ENCODE data around the gene LRRC75A. TPM values are rescaled to one million over a fixed set of nuclear protein-coding genes. Genes with fewer than 3 reads are reported as not detected.
A peak's percentile ranks its signal among the peaks of the same experiment; 100 is the strongest.

Gene LRRC75A
- total RNA-seq, 1 donor: 1.4 TPM

DNA sequence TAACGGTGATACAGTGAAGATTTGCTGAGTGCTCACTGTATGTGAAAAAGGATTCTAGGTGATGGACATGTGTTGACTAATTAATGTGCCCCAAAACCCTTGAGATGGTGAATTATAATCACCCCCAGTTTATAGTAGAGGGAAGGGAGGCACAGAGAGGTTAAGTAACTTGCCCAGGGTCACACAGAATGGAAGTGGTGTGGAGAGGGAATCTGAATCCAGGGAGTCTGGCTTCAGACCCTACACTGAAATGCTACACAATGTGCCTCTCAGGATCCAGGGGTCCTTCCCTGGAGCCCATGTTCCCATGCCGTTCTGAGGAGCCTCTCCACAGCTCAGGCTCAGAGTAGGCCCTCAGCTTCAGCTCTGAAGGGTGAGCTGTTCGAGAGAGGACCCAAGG lies 65.0 kb downstream of the LRRC75A start:
- Histone ChIP-seq H3K27ac (ENCODE audit: low read depth, low read length) (no peak overlapping the region), H4K20me1 (ENCODE audit: insufficient read depth, low read length) (no peaks in the 10 kb centered on the region), H3K4me1 (ENCODE audit: insufficient read depth, low read length) (no peaks in the 10 kb centered on the region), H3K4me3 (ENCODE audit: insufficient read depth, low read length) (no peak overlapping the region), H3K27me3 (ENCODE audit: insufficient read depth, low read length) (no peaks in the 10 kb centered on the region), H2AFZ (ENCODE audit: low read length) (no peak overlapping the region), H3K79me2 (ENCODE audit: insufficient read depth, low read length) (peaks cover 12% of the 10 kb centered on the region), H3K9me3 (ENCODE audit: low read depth, low read length) (no peaks in the 10 kb centered on the region), H3K4me2 (ENCODE audit: insufficient read depth, low read length) (no peak overlapping the region), H3K36me3 (ENCODE audit: insufficient read depth, low read length) (peaks cover 61% of the 10 kb centered on the region)
- TF ChIP-seq, protein P1, sequence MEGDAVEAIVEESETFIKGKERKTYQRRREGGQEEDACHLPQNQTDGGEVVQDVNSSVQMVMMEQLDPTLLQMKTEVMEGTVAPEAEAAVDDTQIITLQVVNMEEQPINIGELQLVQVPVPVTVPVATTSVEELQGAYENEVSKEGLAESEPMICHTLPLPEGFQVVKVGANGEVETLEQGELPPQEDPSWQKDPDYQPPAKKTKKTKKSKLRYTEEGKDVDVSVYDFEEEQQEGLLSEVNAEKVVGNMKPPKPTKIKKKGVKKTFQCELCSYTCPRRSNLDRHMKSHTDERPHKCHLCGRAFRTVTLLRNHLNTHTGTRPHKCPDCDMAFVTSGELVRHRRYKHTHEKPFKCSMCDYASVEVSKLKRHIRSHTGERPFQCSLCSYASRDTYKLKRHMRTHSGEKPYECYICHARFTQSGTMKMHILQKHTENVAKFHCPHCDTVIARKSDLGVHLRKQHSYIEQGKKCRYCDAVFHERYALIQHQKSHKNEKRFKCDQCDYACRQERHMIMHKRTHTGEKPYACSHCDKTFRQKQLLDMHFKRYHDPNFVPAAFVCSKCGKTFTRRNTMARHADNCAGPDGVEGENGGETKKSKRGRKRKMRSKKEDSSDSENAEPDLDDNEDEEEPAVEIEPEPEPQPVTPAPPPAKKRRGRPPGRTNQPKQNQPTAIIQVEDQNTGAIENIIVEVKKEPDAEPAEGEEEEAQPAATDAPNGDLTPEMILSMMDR (IDR thresholded peaks at IDR 0.05; ENCODE audit: extremely low read depth, low read depth, low read length): no peak
- DNase-seq (ENCODE audit: insufficient read length, low spot score, missing footprints): no peak

DNA sequence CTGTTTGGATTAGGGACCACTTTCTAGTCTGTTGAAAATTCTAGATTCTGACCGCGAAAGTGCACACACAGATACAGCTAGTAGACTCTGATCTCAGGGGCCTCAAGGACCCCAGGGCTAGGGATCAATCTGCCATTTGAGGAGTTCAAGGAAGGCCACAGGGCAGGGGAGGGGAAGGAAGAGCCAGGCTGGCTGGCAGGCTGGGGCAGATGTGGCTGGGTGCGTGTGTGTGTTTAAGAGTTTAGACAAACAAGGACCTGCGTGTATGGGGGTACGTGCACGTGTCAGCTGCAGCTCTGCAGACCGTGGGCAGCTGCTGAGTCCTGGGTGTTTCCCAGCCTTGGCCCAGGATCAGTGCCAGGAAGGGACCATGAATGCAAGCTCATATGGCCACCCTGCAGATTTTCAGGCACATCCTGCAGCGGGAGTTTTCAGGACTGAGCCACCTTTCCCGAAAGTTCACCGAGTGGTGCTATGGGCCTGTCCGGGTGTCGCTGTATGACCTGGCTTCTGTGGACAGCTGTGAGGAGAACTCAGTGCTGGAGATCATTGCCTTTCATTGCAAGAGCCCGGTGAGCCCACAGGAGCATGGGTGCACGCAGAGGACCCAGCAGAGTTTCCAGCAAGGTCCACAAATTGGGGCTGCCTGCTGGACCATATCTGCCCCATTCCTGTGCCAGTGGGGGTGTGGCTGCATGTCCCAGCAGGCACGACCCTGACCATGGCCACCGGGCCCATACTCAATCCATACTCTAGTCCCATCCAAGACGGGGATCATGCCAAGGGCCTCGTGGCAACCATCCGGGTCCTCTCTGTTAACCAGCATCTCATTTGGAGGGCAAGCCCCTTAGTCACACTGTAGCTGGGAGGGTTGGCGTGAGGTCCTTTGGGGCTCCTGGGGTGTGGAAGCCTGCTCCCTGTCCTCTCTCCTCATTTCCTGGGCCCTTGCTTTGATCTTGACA lies 66.0 kb downstream of the LRRC75A start:
- Histone ChIP-seq H3K27me3 (ENCODE audit: insufficient read depth, low read length) (no peaks in the 10 kb centered on the region), H3K27ac (ENCODE audit: low read depth, low read length) (no peak overlapping the region), H3K4me2 (ENCODE audit: insufficient read depth, low read length) (no peak overlapping the region), H4K20me1 (ENCODE audit: insufficient read depth, low read length) (no peaks in the 10 kb centered on the region), H3K9me3 (ENCODE audit: low read depth, low read length) (no peaks in the 10 kb centered on the region), H3K4me1 (ENCODE audit: insufficient read depth, low read length) (peaks cover under 1% of the 10 kb centered on the region), H3K4me3 (ENCODE audit: insufficient read depth, low read length) (no peak overlapping the region), H3K79me2 (ENCODE audit: insufficient read depth, low read length) (peaks cover 15% of the 10 kb centered on the region), H3K36me3 (ENCODE audit: insufficient read depth, low read length) (peaks cover 63% of the 10 kb centered on the region), H2AFZ (ENCODE audit: low read length) (no peak overlapping the region)
- TF ChIP-seq, protein P1 (IDR thresholded peaks at IDR 0.05; ENCODE audit: extremely low read depth, low read depth, low read length): no peak
- peak; percentile 30 for DNase-seq (ENCODE audit: insufficient read length, low spot score, missing footprints)

DNA sequence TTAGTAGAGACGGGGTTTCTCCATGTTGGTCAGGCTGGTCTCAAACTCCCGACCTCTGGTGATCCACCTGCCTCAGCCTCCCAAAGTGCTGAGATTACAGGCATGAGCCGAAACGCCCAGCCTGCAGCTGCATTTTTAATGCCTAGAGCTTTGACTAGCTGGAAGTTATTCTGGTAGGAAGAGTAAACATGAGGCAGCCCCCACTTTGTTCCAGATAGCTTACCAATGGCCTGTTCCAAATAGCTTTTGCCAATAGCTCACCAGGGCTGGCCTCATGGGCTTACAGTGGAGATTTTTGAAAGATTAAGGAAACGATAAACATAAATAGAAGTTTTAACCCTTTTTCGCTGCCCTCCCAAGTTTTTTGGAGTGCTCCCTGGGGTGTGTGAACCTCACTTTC lies 66.8 kb downstream of the LRRC75A start:
- Histone ChIP-seq H2AFZ (ENCODE audit: low read length) (no peak overlapping the region), H3K4me1 (ENCODE audit: insufficient read depth, low read length) (peaks cover 8% of the 10 kb centered on the region), H3K36me3 (ENCODE audit: insufficient read depth, low read length) (peaks cover 67% of the 10 kb centered on the region), H3K4me2 (ENCODE audit: insufficient read depth, low read length) (no peak overlapping the region), H3K79me2 (ENCODE audit: insufficient read depth, low read length) (peaks cover 19% of the 10 kb centered on the region), H3K27ac (ENCODE audit: low read depth, low read length) (no peak overlapping the region), H3K9me3 (ENCODE audit: low read depth, low read length) (no peaks in the 10 kb centered on the region), H4K20me1 (ENCODE audit: insufficient read depth, low read length) (no peaks in the 10 kb centered on the region), H3K4me3 (ENCODE audit: insufficient read depth, low read length) (no peak overlapping the region), H3K27me3 (ENCODE audit: insufficient read depth, low read length) (no peaks in the 10 kb centered on the region)
- DNase-seq (ENCODE audit: insufficient read length, low spot score, missing footprints): no peak
- TF ChIP-seq, protein P1 (IDR thresholded peaks at IDR 0.05; ENCODE audit: extremely low read depth, low read depth, low read length): no peak

DNA sequence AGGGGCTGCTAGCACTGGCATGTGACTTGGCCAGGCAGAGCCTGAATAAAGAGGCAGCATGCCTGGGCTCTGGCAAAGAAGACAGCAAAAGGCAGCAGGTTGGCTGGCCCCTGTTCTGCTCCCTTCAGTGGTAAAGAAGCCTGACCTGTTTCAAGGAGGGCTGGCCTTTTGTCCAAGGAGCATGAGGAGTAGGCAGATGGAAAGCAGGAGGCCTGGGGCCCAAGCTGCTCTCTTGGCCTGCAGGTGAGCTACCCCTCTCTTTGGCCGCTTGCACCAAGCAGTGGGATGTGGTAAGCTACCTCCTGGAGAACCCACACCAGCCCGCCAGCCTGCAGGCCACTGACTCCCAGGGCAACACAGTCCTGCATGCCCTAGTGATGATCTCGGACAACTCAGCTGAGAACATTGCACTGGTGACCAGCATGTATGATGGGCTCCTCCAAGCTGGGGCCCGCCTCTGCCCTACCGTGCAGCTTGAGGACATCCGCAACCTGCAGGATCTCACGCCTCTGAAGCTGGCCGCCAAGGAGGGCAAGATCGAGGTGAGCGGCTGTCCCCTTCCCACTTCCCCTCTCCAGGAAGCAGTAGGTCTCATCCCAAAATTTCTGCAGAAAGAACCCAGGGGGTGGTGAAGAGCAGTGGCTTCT lies 68.6 kb downstream of the LRRC75A start:
- H3K27ac ChIP-seq (ENCODE audit: low read depth, low read length): no peak overlapping the region
- no peak overlapping the region for H3K4me3 ChIP-seq (ENCODE audit: insufficient read depth, low read length)
- H2AFZ ChIP-seq (ENCODE audit: low read length): no peak overlapping the region
- no peaks in the 10 kb centered on the region for H3K27me3 ChIP-seq (ENCODE audit: insufficient read depth, low read length)
- H3K9me3 ChIP-seq (ENCODE audit: low read depth, low read length): no peaks in the 10 kb centered on the region
- peaks cover 19% of the 10 kb centered on the region for H3K79me2 ChIP-seq (ENCODE audit: insufficient read depth, low read length)
- peaks cover 3% of the 10 kb centered on the region for H4K20me1 ChIP-seq (ENCODE audit: insufficient read depth, low read length)
- H3K4me2 ChIP-seq (ENCODE audit: insufficient read depth, low read length): no peak overlapping the region
- peaks cover 27% of the 10 kb centered on the region for H3K4me1 ChIP-seq (ENCODE audit: insufficient read depth, low read length)
- H3K36me3 ChIP-seq (ENCODE audit: insufficient read depth, low read length): peaks cover 56% of the 10 kb centered on the region
- TF ChIP-seq, protein P1 (IDR thresholded peaks at IDR 0.05; ENCODE audit: extremely low read depth, low read depth, low read length): no peak
- DNase-seq (ENCODE audit: insufficient read length, low spot score, missing footprints): no peak
